Uterus (tissue), 4 donors: ENCODE measurements around the gene TAS2R42. TPM values are rescaled to one million over a fixed set of nuclear protein-coding genes. Genes with fewer than 3 reads are reported as not detected.

Source experiments
- DNase-seq, 2 donors: peaks; one replicate each; pipeline ENCODE4 v3.0.0-alpha.2; 2019 to 2020
- H3K27ac ChIP-seq, 2 donors: fragments of 200-600 bp; sonication (generic); 1 replicate in 1 of 2; 2 replicates in 1 of 2; pipeline ENCODE4 v1.5.1; 2016 to 2018
- H3K27me3 ChIP-seq, 2 donors: fragments of 200-600 bp; sonication (generic); one replicate each; pipeline ENCODE4 v1.5.1; 2018 to 2019; ENCODE audit warnings: control low read depth in 1 of 2
- H3K36me3 ChIP-seq, 2 donors: fragments of 200-600 bp; sonication (generic); one replicate each; pipeline ENCODE4 v1.5.1; 2019; ENCODE audit warnings: control low read depth in 1 of 2
- H3K4me1 ChIP-seq, 2 donors: fragments of 200-600 bp; sonication (generic); one replicate each; pipeline ENCODE4 v1.5.1; 2018 to 2019; ENCODE audit warnings: control low read depth in 1 of 2
- H3K4me3 ChIP-seq, 2 donors: fragments of 200-600 bp; sonication (generic); 1 replicate in 1 of 2; 2 replicates in 1 of 2; pipeline ENCODE4 v1.5.1; 2018 to 2019; ENCODE audit warnings: mild to moderate bottlenecking in 1 of 2
- H3K9me3 ChIP-seq, 2 donors: fragments of 200-600 bp; sonication (generic); one replicate each; pipeline ENCODE4 v1.5.1; 2019; ENCODE audit warnings: control low read depth in 1 of 2
- POLR2A ChIP-seq, 2 donors: fragments of 450-650 bp; IDR thresholded peaks; one replicate each; pipeline ENCODE4 v1.6.1; 2016; ENCODE audit warnings: antibody characterized with exemption in 2 of 2, mild to moderate bottlenecking in 1 of 2, moderate library complexity in 1 of 2
- intact Hi-C: fragments of 100-400 bp; cut with DNase I; formaldehyde crosslinking; loops from one replicate; pipeline ENCODE4 v1.15.1; 2023; ENCODE audit warnings: low total_unique reads
- total RNA-seq, 4 donors: library from RNA; depleted of rRNA in 3 of 4; stranded (reverse); fragments of >200 nt in 3 of 4; gene quantifications; one replicate each; pipeline versions ENCODE4 v1.1.0 to v1.2.4, GENCODE V29; 2014 to 2023
- TF ChIP-seq, protein P1 (sequence below), 4 experiments: fragments of 200-600 bp in 2 of 4; fragments of 450-650 bp in 2 of 4; sonication (generic) in 2 of 4; IDR thresholded peaks; one replicate each; pipeline ENCODE4 v1.5.1; 2016 to 2019; ENCODE audit warnings: antibody characterized with exemption in 4 of 4, mild to moderate bottlenecking in 2 of 4, moderate library complexity in 1 of 4
- donor health status: DM: yes; HTN: yes; CAD: no.

Gene TAS2R42, protein sequence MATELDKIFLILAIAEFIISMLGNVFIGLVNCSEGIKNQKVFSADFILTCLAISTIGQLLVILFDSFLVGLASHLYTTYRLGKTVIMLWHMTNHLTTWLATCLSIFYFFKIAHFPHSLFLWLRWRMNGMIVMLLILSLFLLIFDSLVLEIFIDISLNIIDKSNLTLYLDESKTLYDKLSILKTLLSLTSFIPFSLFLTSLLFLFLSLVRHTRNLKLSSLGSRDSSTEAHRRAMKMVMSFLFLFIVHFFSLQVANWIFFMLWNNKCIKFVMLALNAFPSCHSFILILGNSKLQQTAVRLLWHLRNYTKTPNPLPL
- total RNA-seq: not detected

DNA sequence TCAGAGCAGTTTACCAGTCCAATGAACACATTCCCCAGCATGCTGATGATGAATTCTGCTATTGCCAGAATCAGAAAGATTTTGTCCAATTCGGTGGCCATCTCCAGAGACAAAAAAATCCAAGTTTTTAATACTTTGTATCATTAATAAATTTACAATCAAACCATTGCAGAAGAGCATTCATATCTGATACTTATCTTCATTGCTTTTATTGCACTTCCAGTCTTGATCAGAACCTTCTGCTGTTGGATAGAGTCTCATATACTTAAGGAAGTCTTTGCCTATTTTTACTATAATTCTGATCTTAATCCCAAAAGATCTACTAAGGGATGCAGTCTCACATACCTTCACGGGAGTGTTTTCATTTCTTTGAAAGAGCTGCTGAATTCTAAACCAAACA is at the start of gene TAS2R42:
TAS2R42 (minus strand) TSS at position 101 of the 400 bp plus-strand sequence; CDS start at position 101, 0 bp downstream.
- no peak for TF ChIP-seq POLR2A (IDR thresholded peaks at IDR 0.05)
- TF ChIP-seq, protein P1, sequence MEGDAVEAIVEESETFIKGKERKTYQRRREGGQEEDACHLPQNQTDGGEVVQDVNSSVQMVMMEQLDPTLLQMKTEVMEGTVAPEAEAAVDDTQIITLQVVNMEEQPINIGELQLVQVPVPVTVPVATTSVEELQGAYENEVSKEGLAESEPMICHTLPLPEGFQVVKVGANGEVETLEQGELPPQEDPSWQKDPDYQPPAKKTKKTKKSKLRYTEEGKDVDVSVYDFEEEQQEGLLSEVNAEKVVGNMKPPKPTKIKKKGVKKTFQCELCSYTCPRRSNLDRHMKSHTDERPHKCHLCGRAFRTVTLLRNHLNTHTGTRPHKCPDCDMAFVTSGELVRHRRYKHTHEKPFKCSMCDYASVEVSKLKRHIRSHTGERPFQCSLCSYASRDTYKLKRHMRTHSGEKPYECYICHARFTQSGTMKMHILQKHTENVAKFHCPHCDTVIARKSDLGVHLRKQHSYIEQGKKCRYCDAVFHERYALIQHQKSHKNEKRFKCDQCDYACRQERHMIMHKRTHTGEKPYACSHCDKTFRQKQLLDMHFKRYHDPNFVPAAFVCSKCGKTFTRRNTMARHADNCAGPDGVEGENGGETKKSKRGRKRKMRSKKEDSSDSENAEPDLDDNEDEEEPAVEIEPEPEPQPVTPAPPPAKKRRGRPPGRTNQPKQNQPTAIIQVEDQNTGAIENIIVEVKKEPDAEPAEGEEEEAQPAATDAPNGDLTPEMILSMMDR (IDR thresholded peaks at IDR 0.05): no peak
- no peak for DNase-seq
- intact Hi-C loops: no loop called here

DNA sequence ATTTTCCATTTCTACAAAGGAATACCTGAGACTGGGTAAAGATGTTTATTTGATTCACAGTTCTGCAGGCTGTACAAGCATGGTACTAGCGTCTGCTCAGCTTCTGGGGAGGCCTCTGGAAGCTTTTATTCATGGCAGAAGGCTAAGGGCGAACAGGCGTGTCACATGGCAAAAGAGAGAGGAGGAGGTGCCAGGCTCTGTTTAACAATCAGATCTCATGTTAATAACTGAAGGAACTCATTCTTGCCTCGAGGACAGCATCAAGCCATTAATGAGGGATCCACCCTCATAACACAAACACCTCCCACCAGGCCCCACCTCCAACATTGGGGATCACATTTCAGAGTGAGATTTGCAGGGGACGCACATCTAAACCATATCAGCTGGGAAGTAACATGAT is 46.8 kb upstream of the TAS2R42 start:
- TF ChIP-seq, protein P1 (IDR thresholded peaks at IDR 0.05): no peak
- no peak for TF ChIP-seq POLR2A (IDR thresholded peaks at IDR 0.05)
- H3K27me3 ChIP-seq: no peaks in the 10 kb centered on the region
- H3K4me3 ChIP-seq: no peak overlapping the region
- H3K36me3 ChIP-seq: no peaks in the 10 kb centered on the region
- no peak overlapping the region for H3K27ac ChIP-seq
- intact Hi-C loops: no loop called here
- H3K4me1 ChIP-seq: no peaks in the 10 kb centered on the region
- DNase-seq: no peak
- H3K9me3 ChIP-seq: no peaks in the 10 kb centered on the region

More for the DNA sequence above, at the start of gene TAS2R42:
- H3K4me1 ChIP-seq: no peaks in the 10 kb centered on the region
- no peak within 1 kb of the TSS for H3K27ac ChIP-seq
- H3K9me3 ChIP-seq: no peaks in the 10 kb centered on the region
- no peaks in the 10 kb centered on the region for H3K27me3 ChIP-seq
- no peak within 1 kb of the TSS for H3K4me3 ChIP-seq
- no peaks in the 10 kb centered on the region for H3K36me3 ChIP-seq

DNA sequence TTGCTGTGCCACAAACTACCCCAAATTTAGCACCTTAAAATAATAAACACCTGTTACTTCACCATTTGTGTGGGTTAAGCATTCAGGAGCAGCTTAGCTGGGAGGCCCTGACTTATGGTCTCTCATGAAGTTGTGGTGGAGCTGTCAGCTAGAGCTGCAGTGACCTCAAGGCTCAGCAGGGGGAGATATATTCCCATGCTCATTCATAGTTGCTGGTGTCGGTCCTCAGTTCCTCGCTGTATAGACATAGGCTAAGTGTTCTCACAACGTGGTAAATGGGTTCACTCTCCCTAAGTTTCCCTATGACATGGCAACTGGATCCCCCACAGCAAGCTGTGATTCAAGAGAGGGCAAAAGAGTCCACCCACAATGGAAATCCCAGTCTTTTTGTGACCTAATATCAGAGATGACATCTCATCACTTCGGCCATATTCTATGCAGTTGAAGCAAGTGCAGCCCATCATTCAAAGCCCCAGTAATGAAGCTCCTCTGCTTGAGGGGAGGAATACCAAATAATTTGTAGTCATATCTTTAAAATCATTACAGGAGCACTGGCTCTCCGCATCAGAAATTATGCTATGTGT is 41.7 kb upstream of the TAS2R42 start:
- TF ChIP-seq, protein P1 (IDR thresholded peaks at IDR 0.05): no peak
- no peak for TF ChIP-seq POLR2A (IDR thresholded peaks at IDR 0.05)

DNA sequence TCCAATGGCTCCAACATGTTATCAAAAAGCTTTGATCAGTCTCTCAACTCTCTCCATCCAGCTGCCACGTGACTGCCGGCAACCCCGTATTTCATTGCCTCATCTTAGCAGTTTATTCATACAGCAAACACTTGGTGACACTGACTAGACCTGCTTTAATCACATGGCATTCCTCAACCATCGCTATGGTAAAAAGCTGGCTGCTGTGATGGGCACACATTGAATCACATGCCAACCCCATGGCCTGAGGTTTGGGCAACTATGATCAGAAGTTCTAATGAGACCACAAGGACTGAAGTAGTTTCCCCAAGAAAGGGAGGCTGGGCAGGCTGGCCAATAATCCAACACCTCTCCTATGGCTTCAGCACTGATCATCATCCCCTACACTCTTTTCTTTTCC is 40.6 kb upstream of the TAS2R42 start:
- H3K27ac ChIP-seq: no peak overlapping the region
- H3K4me1 ChIP-seq: no peaks in the 10 kb centered on the region
- TF ChIP-seq, protein P1 (IDR thresholded peaks at IDR 0.05): no peak
- no peak for TF ChIP-seq POLR2A (IDR thresholded peaks at IDR 0.05)
- no peaks in the 10 kb centered on the region for H3K9me3 ChIP-seq
- H3K4me3 ChIP-seq: no peak overlapping the region
- no peaks in the 10 kb centered on the region for H3K36me3 ChIP-seq
- DNase-seq: no peak
- H3K27me3 ChIP-seq: no peaks in the 10 kb centered on the region
- intact Hi-C loops: no loop called here

More for the DNA sequence above, 41.7 kb upstream of the TAS2R42 start:
- no peak for DNase-seq
- Histone ChIP-seq H3K27me3 (no peaks in the 10 kb centered on the region), H3K4me3 (no peak overlapping the region), H3K27ac (no peak overlapping the region), H3K4me1 (no peaks in the 10 kb centered on the region), H3K36me3 (no peaks in the 10 kb centered on the region), H3K9me3 (no peaks in the 10 kb centered on the region)
- intact Hi-C loops: no loop called here

DNA sequence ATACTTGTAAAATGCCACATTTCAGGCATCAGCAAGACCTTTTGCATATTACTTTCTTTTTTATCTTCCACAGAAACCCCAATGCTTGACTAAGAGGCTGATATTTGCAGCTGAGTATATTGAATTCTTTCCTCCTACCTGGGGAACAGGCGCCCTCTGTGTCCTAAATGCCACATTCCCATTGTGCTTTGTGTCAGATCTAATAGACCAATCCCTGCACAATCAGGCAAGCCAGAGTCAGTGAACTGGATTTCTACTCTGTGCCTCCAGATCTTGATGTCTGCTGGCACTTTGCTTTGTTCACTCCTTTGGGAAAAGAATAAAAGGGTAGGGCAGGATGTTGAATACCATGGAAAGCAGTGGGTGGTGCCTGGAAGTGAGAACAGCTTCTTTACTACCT is 22.4 kb upstream of the TAS2R42 start:
- H3K27me3 ChIP-seq: no peaks in the 10 kb centered on the region
- no peaks in the 10 kb centered on the region for H3K4me1 ChIP-seq
- DNase-seq: no peak
- intact Hi-C loops: no loop called here
- no peak overlapping the region for H3K4me3 ChIP-seq
- H3K36me3 ChIP-seq: no peaks in the 10 kb centered on the region
- no peaks in the 10 kb centered on the region for H3K9me3 ChIP-seq
- TF ChIP-seq POLR2A (IDR thresholded peaks at IDR 0.05): no peak
- TF ChIP-seq, protein P1 (IDR thresholded peaks at IDR 0.05): no peak
- H3K27ac ChIP-seq: no peak overlapping the region
